DOHH2 (cell line): ENCODE data around the gene EPB41.

Experiments
- H3F3A ChIP-seq: fragments of 200-600 bp; sonication (generic), shearing (Covaris generic); 2 replicates; pipeline ENCODE4 v1.6.0; 2016; ENCODE audit warnings: antibody characterized with exemption, mild to moderate bottlenecking; ENCODE audit not compliant: control insufficient read depth, insufficient read depth
- H3K27ac ChIP-seq: fragments of 200-600 bp; sonication (generic); 2 replicates; pipeline ENCODE4 v1.5.1; 2014; ENCODE audit warnings: low read depth, mild to moderate bottlenecking, low read length, moderate library complexity
- H3K27me3 ChIP-seq: fragments of 200-600 bp; sonication (generic); 2 replicates; pipeline ENCODE4 v1.6.1; 2014; ENCODE audit warnings: mild to moderate bottlenecking, low read length, mixed read lengths; ENCODE audit not compliant: control insufficient read depth
- H3K36me3 ChIP-seq: fragments of 200-600 bp; sonication (generic); 2 replicates; pipeline ENCODE4 v1.6.1; 2014; ENCODE audit warnings: mild to moderate bottlenecking, low read length, moderate library complexity, mixed read lengths; ENCODE audit not compliant: control insufficient read depth
- H3K4me1 ChIP-seq: fragments of 200-600 bp; sonication (generic); 2 replicates; pipeline ENCODE4 v1.6.1; 2014; ENCODE audit warnings: mild to moderate bottlenecking, low read length, mixed read lengths; ENCODE audit not compliant: control insufficient read depth
- H3K4me2 ChIP-seq: fragments of 200-600 bp; sonication (generic); 2 replicates; pipeline ENCODE4 v1.6.0; 2014; ENCODE audit warnings: mild to moderate bottlenecking, low read length, moderate library complexity
- H3K4me3 ChIP-seq: fragments of 200-600 bp; sonication (generic); 2 replicates; pipeline ENCODE4 v1.5.1; 2014; ENCODE audit warnings: mild to moderate bottlenecking, low read length, mixed read lengths
- H3K79me2 ChIP-seq: fragments of 200-600 bp; sonication (generic); 2 replicates; pipeline ENCODE4 v1.6.1; 2014; ENCODE audit warnings: mild to moderate bottlenecking, low read length, mixed read lengths; ENCODE audit not compliant: control insufficient read depth
- H3K9me2 ChIP-seq: fragments of 200-600 bp; sonication (generic); replicated peaks from 2 replicates; pipeline ENCODE4 v1.6.1; 2014; ENCODE audit warnings: mild to moderate bottlenecking, low read length, mixed read lengths; ENCODE audit not compliant: control insufficient read depth
- H3K9me3 ChIP-seq: fragments of 200-600 bp; sonication (generic); 2 replicates; pipeline ENCODE4 v1.6.1; 2014; ENCODE audit warnings: antibody characterized with exemption, low read length, mixed read lengths; ENCODE audit not compliant: control insufficient read depth, insufficient read depth
- H4K20me1 ChIP-seq: fragments of 200-600 bp; sonication (generic); 2 replicates; pipeline ENCODE4 v1.6.0; 2014; ENCODE audit warnings: low read depth, mild to moderate bottlenecking, antibody characterized with exemption, low read length, moderate library complexity; ENCODE audit not compliant: control insufficient read depth, insufficient read depth
- EZH2phosphoT487 ChIP-seq: fragments of 200-600 bp; sonication (generic); IDR thresholded peaks from 2 replicates; pipeline ENCODE4 v1.6.1; 2017; ENCODE audit warnings: borderline replicate concordance, mild to moderate bottlenecking, antibody characterized with exemption, low read length, moderate library complexity, mixed read lengths
- TF ChIP-seq, protein P1 (sequence below): fragments of 200-600 bp; sonication (generic); IDR thresholded peaks from one replicate; pipeline ENCODE4 v1.5.1; 2014; ENCODE audit warnings: antibody characterized with exemption, mild to moderate bottlenecking, low read depth, low read length; ENCODE audit not compliant: poor library complexity, severe bottlenecking

The EPB41 gene

DNA sequence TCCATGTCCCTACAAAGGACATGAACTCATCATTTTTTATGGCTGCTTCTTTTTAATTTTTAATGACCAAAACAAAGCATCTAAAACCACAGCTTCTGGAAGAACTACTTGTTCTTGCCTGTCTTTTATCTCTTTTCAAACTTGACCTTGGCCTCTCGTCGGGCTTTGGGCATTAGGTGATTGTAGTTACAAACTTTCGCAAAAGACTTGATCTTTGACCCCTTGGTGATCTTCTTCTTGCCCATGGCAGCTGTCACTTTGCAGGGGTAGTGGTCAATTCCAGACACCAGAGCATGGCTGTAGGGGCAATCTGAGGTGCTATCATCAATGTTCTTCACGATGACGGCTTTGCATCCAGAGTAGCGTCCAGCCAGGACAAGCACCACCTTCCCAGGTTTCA is 67.8 kb downstream of the EPB41 start:
- Histone ChIP-seq H3K36me3 (peaks cover 6% of the 10 kb centered on the region), H3K27ac (no peak overlapping the region), H3K4me2 (no peak overlapping the region), H3K79me2 (peaks cover 32% of the 10 kb centered on the region), H3K4me1 (peaks cover 16% of the 10 kb centered on the region), H3K9me3 (peaks cover 11% of the 10 kb centered on the region; the same call in 1 of the 2 replicates), H4K20me1 (no peaks in the 10 kb centered on the region), H3K27me3 (no peaks in the 10 kb centered on the region), H3F3A (peaks cover 3% of the 10 kb centered on the region; the same call in 1 of the 2 replicates), H3K4me3 (no peak overlapping the region), H3K9me2 (no peaks in the 10 kb centered on the region)
- TF ChIP-seq, protein P1, sequence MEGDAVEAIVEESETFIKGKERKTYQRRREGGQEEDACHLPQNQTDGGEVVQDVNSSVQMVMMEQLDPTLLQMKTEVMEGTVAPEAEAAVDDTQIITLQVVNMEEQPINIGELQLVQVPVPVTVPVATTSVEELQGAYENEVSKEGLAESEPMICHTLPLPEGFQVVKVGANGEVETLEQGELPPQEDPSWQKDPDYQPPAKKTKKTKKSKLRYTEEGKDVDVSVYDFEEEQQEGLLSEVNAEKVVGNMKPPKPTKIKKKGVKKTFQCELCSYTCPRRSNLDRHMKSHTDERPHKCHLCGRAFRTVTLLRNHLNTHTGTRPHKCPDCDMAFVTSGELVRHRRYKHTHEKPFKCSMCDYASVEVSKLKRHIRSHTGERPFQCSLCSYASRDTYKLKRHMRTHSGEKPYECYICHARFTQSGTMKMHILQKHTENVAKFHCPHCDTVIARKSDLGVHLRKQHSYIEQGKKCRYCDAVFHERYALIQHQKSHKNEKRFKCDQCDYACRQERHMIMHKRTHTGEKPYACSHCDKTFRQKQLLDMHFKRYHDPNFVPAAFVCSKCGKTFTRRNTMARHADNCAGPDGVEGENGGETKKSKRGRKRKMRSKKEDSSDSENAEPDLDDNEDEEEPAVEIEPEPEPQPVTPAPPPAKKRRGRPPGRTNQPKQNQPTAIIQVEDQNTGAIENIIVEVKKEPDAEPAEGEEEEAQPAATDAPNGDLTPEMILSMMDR: no peak
- no peak for TF ChIP-seq EZH2phosphoT487

DNA sequence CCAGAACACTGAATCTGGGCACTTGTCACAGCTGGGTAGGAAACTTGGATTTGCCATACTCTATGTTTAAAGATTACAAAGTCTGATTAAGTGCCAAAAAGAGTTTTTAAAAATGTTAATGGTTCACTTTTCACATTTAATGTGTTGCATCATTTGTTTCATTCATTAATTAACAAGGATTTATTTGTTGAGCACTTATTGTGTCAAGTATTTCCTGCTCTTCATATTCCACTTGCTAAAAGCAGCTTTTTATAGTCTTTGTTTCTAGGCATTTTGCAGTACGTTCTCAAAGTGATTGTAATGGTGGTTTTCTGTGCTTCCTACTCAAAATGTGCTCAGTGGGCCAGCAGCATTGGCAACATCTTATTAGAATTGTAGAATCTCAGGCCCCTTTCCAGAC is 68.7 kb downstream of the EPB41 start:
- Histone ChIP-seq H3F3A (peaks cover 3% of the 10 kb centered on the region; the same call in 1 of the 2 replicates), H4K20me1 (no peaks in the 10 kb centered on the region), H3K27ac (no peak overlapping the region), H3K36me3 (peaks cover 12% of the 10 kb centered on the region), H3K9me3 (peaks cover 11% of the 10 kb centered on the region; the same call in 1 of the 2 replicates), H3K9me2 (no peaks in the 10 kb centered on the region), H3K4me2 (no peak overlapping the region), H3K79me2 (peaks cover 31% of the 10 kb centered on the region), H3K4me1 (peaks cover 16% of the 10 kb centered on the region), H3K27me3 (no peaks in the 10 kb centered on the region), H3K4me3 (no peak overlapping the region)
- no peak for TF ChIP-seq EZH2phosphoT487
- TF ChIP-seq, protein P1: no peak

DNA sequence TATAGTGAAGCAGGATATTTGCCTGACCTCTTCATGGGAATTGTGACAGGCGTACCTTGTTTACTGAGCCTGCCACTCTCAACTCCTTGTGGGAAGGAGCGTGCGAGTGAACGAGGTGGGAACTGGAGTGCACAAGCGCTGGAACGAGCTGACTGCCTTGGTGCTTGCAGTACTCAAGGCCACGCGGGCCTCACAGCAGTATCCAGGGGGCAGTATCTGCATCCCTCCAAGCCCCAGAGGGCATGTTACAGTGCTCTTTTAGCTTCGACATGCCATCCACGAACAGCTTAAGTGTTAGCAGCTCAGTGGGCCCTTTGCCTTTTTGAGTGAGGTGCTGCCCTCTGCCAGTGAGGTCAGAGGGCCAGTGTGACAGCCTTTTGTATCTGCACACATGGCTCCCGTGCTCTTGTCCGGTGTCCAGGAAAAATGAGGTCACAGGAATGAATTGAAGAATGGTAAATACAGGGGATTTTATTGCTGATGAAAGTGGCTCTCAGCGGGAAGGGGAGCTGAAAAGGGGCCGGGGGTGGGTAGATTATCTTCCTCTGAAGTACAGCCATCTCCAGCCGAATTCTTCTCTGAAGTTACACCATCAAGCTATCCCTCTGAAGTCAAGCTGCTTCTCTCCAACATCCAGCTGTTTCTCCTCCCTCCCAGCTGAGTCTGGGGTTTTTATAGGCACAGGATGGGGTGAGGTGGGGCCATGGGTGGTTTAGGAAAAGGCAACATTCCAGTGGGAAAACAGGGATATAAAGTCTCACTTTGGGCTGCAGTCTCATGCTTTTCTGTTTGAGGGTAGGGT is 69.3 kb downstream of the EPB41 start:
- Histone ChIP-seq H3K4me2 (no peak overlapping the region), H3K27ac (no peak overlapping the region), H3F3A (peaks cover 3% of the 10 kb centered on the region; the same call in 1 of the 2 replicates), H3K27me3 (no peaks in the 10 kb centered on the region), H3K9me3 (peaks cover 11% of the 10 kb centered on the region; the same call in 1 of the 2 replicates), H3K4me3 (no peak overlapping the region), H3K79me2 (peaks cover 26% of the 10 kb centered on the region), H3K9me2 (no peaks in the 10 kb centered on the region), H3K4me1 (peaks cover 16% of the 10 kb centered on the region), H4K20me1 (no peaks in the 10 kb centered on the region), H3K36me3 (peaks cover 12% of the 10 kb centered on the region)
- TF ChIP-seq, protein P1: no peak
- TF ChIP-seq EZH2phosphoT487: no peak
